ENCODE results near the gene CTBP2.
"Not testable (repeated sequence)": the region's sequence is repeated elsewhere in the genome, so short reads cannot be mapped to it uniquely, and the experiment has no call there.

The CTBP2 gene

DNA sequence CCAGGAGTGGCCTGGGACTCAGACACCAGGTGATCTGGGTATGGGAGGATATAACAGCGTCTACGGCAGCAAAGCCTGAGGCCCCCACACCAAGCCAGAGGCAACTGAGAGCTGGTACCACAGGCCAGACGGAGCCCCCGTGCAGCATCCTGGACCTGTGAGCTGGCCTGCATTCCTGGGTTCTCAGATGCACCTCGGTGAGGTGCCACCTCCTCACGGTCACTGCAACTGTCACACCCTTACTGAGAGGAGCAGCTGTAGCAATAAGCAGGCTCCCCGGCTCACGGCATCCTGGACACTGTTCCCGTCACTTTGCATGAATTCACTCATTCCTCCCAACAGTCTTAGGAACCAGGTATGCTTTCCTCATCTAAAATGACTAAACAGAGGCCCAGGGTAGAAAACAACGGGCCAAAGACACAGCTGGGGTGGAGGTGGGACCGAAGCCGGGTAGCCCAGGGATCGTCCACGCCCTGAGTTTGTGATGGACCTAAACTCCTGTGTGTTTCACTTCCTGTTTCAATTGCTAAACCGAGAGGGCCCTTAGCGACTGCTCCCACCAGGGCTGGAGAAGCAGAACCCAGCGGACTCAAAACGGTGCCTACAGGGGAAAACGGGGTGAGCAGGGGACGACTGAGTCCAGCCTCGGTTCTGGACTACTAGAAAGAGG is 98.7 kb downstream of the CTBP2 start:
- H3K27ac ChIP-seq (ENCODE audit: low read depth, low read length, severe bottlenecking): peak overlapping the region; percentile 10
- no peaks in the 10 kb centered on the region for H3K9me3 ChIP-seq (ENCODE audit: control insufficient read depth, low read length)
- peaks cover 58% of the 10 kb centered on the region for H3K4me1 ChIP-seq (ENCODE audit: control insufficient read depth, insufficient read depth, low read length, poor library complexity, severe bottlenecking)
- H3K4me3 ChIP-seq (ENCODE audit: extremely low read depth, insufficient read depth, low read length, poor library complexity, severe bottlenecking): no peak overlapping the region
- WGBS, 2 experiments (ENCODE audit: insufficient coverage in 2 of 2): 89 to 92% methylated on average over 16 to 18 of the region's 21 CpGs
- peaks cover 69% of the 10 kb centered on the region for H3K36me3 ChIP-seq (ENCODE audit: control insufficient read depth, insufficient read depth, low read length)

DNA sequence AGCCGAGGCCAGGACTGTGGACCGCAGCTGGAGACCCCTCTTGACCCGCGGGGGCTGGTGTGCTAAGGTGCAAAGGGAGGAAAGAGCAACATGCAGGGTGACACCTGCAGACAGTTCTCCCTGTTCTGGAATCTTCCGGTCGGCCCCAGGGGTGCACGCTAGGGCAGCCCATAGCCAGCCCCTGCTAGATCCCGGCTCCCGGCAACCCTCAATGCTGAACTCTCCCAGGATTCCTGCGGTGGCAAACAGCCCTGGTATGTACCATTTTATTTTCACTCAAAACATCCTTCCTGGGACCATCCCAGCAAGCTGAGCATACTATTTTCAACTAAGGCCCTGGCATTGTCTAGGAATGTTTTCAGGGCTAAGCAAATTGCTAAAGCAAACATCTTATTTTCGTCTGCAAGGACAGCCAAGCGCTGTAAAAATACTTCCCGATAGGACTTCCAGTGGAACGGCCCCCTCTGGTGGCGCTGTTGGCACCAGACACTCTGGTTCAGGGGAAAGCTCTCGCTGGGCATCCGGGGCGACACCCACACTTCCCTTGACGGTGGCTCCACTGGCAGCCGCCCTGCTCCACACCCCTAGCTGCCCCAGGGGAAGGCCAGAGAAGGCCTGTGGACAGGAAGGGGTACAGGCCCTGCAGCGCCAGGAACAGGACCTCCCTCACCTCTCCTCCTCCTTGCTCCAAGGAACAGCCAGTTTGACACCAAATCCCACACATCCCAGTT is 99.4 kb downstream of the CTBP2 start:
- H3K36me3 ChIP-seq (ENCODE audit: control insufficient read depth, insufficient read depth, low read length): peaks cover 68% of the 10 kb centered on the region
- peaks cover 64% of the 10 kb centered on the region for H3K4me1 ChIP-seq (ENCODE audit: control insufficient read depth, insufficient read depth, low read length, poor library complexity, severe bottlenecking)
- peak overlapping the region; percentile 20 for H3K27ac ChIP-seq (ENCODE audit: low read depth, low read length, severe bottlenecking)
- H3K9me3 ChIP-seq (ENCODE audit: control insufficient read depth, low read length): no peaks in the 10 kb centered on the region
- 82% methylated on average over 20 to 21 of the region's 21 CpGs for WGBS, 2 experiments (ENCODE audit: insufficient coverage in 2 of 2)
- H3K4me3 ChIP-seq (ENCODE audit: extremely low read depth, insufficient read depth, low read length, poor library complexity, severe bottlenecking): no peak overlapping the region

DNA sequence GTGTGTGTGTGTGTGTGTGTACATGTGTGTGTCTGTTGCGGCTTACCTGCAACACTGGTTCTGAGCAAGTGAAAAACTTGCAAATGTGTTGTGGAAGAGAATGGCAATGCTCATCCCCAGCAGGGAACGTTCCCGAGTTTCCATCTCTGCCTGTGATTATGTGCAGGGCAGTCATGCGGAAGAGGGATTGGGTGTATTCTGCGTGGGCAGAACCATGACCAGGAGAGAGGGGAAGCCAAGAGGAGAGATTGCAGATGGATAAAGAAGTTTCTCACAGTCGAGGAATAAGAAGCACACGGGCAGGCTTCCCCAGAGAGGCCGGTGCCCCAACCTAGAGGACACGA is 99.9 kb downstream of the CTBP2 start:
- Histone ChIP-seq H3K27ac (ENCODE audit: low read depth, low read length, severe bottlenecking) (peak overlapping the region; percentile 20), H3K4me1 (ENCODE audit: control insufficient read depth, insufficient read depth, low read length, poor library complexity, severe bottlenecking) (peaks cover 64% of the 10 kb centered on the region), H3K9me3 (ENCODE audit: control insufficient read depth, low read length) (no peaks in the 10 kb centered on the region), H3K4me3 (ENCODE audit: extremely low read depth, insufficient read depth, low read length, poor library complexity, severe bottlenecking) (no peak overlapping the region), H3K36me3 (ENCODE audit: control insufficient read depth, insufficient read depth, low read length) (peaks cover 68% of the 10 kb centered on the region)
- 88 to 92% methylated on average over 8 to 9 of the region's 9 CpGs for WGBS, 2 experiments (ENCODE audit: insufficient coverage in 2 of 2)

DNA sequence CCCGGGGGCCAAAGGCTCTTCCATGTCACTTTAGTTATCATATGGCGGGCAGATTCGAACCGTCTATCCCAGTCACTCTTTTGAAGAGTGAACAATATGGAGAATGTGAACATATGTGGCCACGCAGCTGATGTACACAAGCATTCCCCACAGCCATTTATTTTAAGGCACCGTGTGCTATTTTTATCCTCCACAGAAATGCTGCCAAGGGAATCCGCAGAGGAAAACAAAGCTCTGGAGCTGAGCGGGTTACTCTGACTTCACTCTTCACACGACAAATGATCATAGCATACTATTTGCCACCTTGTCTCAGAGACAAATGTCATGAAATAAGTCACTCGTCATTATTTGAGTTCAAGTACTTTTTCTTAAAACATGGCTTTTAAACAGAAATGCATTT is 100.3 kb downstream of the CTBP2 start:
- Histone ChIP-seq H3K4me3 (ENCODE audit: extremely low read depth, insufficient read depth, low read length, poor library complexity, severe bottlenecking) (no peak overlapping the region), H3K27ac (ENCODE audit: low read depth, low read length, severe bottlenecking) (no peak overlapping the region), H3K9me3 (ENCODE audit: control insufficient read depth, low read length) (no peaks in the 10 kb centered on the region), H3K4me1 (ENCODE audit: control insufficient read depth, insufficient read depth, low read length, poor library complexity, severe bottlenecking) (peaks cover 62% of the 10 kb centered on the region), H3K36me3 (ENCODE audit: control insufficient read depth, insufficient read depth, low read length) (peaks cover 70% of the 10 kb centered on the region)
- WGBS, 2 experiments (ENCODE audit: insufficient coverage in 2 of 2): 96 to 100% methylated on average over 3 to 8 of the region's 10 CpGs

DNA sequence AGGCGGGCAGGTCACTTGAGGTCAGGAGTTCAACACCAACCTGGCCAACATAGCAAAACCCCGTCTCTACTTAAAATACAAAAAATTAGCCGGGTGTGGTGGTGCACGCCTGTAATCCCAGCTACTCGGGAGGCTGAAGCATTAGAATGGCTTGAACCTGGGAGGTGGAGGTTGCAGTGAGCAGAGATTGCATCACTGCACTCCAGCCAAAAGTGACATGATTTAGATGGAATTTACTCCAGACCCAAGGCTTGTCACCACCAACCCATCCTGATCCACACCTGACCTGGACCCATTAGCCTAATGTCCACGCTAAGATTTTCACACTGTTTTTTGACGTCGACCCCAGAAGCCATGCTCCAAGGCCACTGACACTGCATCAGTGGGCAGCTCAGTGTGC is 101.0 kb downstream of the CTBP2 start:
- not testable (repeated sequence) for H3K9me3 ChIP-seq (ENCODE audit: control insufficient read depth, low read length); H3K4me3 ChIP-seq (ENCODE audit: extremely low read depth, insufficient read depth, low read length, poor library complexity, severe bottlenecking); H3K27ac ChIP-seq (ENCODE audit: low read depth, low read length, severe bottlenecking)
- WGBS, 2 experiments (ENCODE audit: insufficient coverage in 2 of 2): 91 to 100% methylated on average over 4 of the region's 8 CpGs
- Histone ChIP-seq H3K36me3 (ENCODE audit: control insufficient read depth, insufficient read depth, low read length) (peaks cover 69% of the 10 kb centered on the region), H3K4me1 (ENCODE audit: control insufficient read depth, insufficient read depth, low read length, poor library complexity, severe bottlenecking) (peaks cover 55% of the 10 kb centered on the region)

DNA sequence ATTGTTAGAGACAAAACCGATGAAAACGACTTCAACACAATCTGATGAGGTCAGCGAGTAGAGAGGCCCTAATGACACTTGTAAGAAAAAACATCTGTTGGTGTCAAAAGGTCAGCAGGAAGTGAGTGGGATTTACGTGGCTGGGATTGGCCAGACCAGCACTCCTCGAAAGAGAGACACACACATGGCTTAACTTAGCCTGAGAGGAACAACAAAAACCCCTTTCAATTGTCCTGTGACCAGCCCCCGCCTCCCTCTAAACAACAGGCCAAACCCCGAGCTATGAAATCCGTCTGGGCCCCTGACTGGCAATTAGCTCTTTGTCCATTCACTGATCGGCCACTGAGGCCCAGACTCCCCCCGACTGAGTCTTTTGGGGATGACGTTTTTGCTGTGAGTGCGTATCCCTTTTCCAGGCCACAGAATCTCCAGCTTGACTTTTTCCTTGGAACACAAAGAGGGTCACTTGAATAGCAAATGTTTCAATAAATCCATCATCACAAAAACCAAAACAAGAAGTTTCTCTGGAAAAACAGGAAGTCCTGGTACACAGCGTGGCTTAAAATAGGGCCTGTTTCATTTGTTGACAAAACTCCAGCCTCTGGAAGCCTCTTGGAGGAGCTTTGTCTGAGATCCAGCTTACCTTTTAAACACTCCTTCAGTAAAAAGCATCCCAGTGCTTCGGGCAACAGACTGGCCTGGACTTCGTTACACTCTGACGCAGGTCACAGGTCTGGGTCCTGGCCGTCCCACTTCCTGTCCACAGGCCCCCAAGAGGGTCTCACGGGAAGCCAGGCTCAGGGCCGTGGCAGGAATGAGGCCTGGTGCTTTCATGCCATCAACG is 103.0 kb downstream of the CTBP2 start:
- WGBS, 2 experiments (ENCODE audit: insufficient coverage in 2 of 2): 56 to 57% methylated on average over 18 to 19 of the region's 20 CpGs
- Histone ChIP-seq H3K4me3 (ENCODE audit: extremely low read depth, insufficient read depth, low read length, poor library complexity, severe bottlenecking) (no peak overlapping the region), H3K9me3 (ENCODE audit: control insufficient read depth, low read length) (peaks cover 3% of the 10 kb centered on the region), H3K36me3 (ENCODE audit: control insufficient read depth, insufficient read depth, low read length) (peaks cover 69% of the 10 kb centered on the region), H3K27ac (ENCODE audit: low read depth, low read length, severe bottlenecking) (peak overlapping the region; percentile 99), H3K4me1 (ENCODE audit: control insufficient read depth, insufficient read depth, low read length, poor library complexity, severe bottlenecking) (peaks cover 48% of the 10 kb centered on the region)

DNA sequence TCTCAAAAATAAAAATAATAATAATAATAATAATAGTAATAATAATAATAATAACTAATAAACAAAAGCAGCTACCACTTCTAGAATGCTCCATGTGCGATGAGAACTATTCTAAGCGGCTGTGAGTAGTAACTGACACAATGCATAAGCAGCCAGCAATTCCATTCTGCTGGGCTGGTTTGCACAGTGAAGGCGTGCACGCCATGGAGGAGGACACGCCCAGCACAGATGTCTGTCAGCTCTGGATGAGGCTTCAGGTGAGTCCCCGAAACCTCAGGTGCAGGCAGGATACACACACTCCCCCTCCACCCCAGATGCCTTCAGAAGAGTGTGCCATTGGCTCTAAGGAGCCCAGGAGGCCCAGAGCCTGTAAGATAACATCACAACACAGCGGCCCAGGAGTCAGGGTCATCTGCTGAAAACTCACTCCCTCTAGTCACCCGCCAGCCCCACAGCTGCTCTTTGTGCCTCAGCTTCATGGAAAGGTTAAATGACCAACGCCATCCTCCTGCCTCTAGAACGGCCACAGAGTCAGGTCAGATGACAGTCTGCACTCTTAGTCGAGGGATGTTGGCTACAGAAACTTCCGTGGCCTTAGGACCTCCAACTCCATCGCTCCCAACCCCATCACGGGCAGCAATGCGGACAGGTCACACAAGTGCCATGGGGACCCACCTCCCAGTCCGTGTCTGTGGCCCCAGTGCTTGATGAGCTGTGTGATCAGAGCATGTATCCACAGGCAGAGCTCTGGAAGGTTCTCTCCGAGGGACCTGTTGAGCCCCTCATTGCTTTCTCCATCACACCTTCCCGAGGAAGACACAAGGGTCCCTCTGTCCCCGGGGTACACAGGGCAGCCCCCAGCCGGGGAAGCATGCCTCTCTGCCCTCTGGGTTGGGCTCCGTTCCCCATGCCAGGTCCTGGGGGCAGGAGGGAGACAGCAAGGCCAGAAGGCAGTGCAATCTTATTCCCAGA is 103.9 kb downstream of the CTBP2 start:
- peaks cover 71% of the 10 kb centered on the region for H3K36me3 ChIP-seq (ENCODE audit: control insufficient read depth, insufficient read depth, low read length)
- H3K4me1 ChIP-seq (ENCODE audit: control insufficient read depth, insufficient read depth, low read length, poor library complexity, severe bottlenecking): peaks cover 46% of the 10 kb centered on the region
- H3K27ac ChIP-seq (ENCODE audit: low read depth, low read length, severe bottlenecking): peak overlapping the region; percentile 99
- H3K4me3 ChIP-seq (ENCODE audit: extremely low read depth, insufficient read depth, low read length, poor library complexity, severe bottlenecking): no peak overlapping the region
- WGBS, 2 experiments (ENCODE audit: insufficient coverage in 2 of 2): 96 to 97% methylated on average over 18 to 20 of the region's 21 CpGs
- H3K9me3 ChIP-seq (ENCODE audit: control insufficient read depth, low read length): peaks cover 3% of the 10 kb centered on the region

DNA sequence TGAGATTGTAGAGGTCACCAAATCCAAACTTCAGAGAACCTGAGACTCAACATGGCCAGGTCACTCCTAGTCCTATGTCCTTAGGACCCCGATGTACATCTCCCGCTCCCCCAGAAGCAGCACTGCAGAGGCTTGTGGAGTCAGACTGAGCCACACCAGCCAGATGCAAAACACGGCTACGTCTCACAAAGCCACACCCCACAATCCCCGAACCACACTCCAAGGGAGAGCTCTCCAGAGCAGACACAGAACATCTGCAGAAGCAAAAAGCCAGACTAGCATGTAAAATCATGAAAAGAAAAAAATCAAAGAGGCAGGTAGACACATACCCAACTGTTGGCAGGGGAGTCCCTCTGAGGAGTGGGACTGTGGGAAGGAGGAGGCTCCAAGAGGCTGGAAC is 104.9 kb downstream of the CTBP2 start:
- 89 to 100% methylated on average over 2 to 4 of the region's 5 CpGs for whole genome bisulfite sequencing, 2 experiments (ENCODE audit: insufficient coverage in 2 of 2)
- Histone ChIP-seq H3K36me3 (ENCODE audit: control insufficient read depth, insufficient read depth, low read length) (peaks cover 74% of the 10 kb centered on the region), H3K4me1 (ENCODE audit: control insufficient read depth, insufficient read depth, low read length, poor library complexity, severe bottlenecking) (peaks cover 38% of the 10 kb centered on the region), H3K9me3 (ENCODE audit: control insufficient read depth, low read length) (peaks cover 3% of the 10 kb centered on the region), H3K4me3 (ENCODE audit: extremely low read depth, insufficient read depth, low read length, poor library complexity, severe bottlenecking) (no peak overlapping the region), H3K27ac (ENCODE audit: low read depth, low read length, severe bottlenecking) (peak overlapping the region; percentile 65)

DNA sequence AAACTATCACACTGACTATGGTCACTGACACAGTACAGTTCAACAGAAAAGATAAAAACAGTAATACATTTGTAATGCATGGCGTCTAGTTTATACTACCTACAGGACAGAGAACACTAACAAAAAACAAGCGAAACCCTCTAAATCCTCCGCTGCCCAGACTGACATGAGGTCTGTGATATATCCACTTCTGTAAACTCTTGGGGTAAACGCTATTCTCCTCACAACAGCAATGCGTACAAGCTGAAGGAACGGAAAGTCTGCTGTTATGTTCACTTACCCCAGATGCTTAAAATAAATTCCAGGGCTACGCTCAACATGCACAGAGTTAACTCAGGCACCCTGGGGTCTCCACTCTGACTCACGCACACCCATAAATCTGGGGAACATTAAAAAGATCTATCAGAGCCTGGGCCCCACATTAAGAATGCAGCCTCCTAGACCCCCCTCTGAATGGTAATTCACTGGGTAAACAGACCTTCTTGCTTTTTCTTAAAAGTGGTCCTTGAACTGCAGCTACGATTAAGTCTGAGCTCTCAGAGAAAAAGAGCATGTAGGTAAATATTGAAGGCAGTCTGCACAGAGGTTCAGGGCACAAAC is 105.6 kb downstream of the CTBP2 start:
- peaks cover 74% of the 10 kb centered on the region for H3K36me3 ChIP-seq (ENCODE audit: control insufficient read depth, insufficient read depth, low read length)
- WGBS, 2 experiments (ENCODE audit: insufficient coverage in 2 of 2): 84 to 85% methylated on average over 7 to 8 of the region's 9 CpGs
- H3K4me3 ChIP-seq (ENCODE audit: extremely low read depth, insufficient read depth, low read length, poor library complexity, severe bottlenecking): no peak overlapping the region
- peak overlapping the region; percentile 65 for H3K27ac ChIP-seq (ENCODE audit: low read depth, low read length, severe bottlenecking)
- peaks cover 3% of the 10 kb centered on the region for H3K9me3 ChIP-seq (ENCODE audit: control insufficient read depth, low read length)
- peaks cover 33% of the 10 kb centered on the region for H3K4me1 ChIP-seq (ENCODE audit: control insufficient read depth, insufficient read depth, low read length, poor library complexity, severe bottlenecking)

Data from mesodermal cell (in vitro differentiated cells).